Memory B cell (primary cell): ENCODE results near the gene MANBA.

ENCODE experiments used
- ATAC-seq: fragments of 150-1000 bp; cut with Tn5 transposase; 2 replicates; pipeline ENCODE4 v1.10.0; 2021; ENCODE audit warnings: low read depth, mild to moderate bottlenecking, moderate library complexity
- DNase-seq, 2 donors: peaks; one replicate each; pipeline ENCODE4 v3.0.0; 2022; ENCODE audit warnings: low spot score in 2 of 2
- H3K27ac Mint-ChIP-seq: one replicate; pipeline ENCODE4 v1.8.0; 2022; ENCODE audit warnings: mild to moderate bottlenecking, moderate library complexity, mixed read lengths
- H3K27me3 Mint-ChIP-seq: one replicate; pipeline ENCODE4 v1.8.0; 2022; ENCODE audit warnings: mixed read lengths
- H3K36me3 Mint-ChIP-seq: one replicate; pipeline ENCODE4 v1.8.0; 2022; ENCODE audit warnings: mild to moderate bottlenecking, mixed read lengths
- H3K4me1 Mint-ChIP-seq: one replicate; pipeline ENCODE4 v1.8.0; 2022; ENCODE audit warnings: mixed read lengths
- H3K4me3 Mint-ChIP-seq: one replicate; pipeline ENCODE4 v1.8.0; 2022; ENCODE audit warnings: mild to moderate bottlenecking, moderate library complexity, mixed read lengths
- H3K9me3 Mint-ChIP-seq: one replicate; pipeline ENCODE4 v1.8.0; 2022; ENCODE audit warnings: mixed read lengths

MANBA gene

DNA sequence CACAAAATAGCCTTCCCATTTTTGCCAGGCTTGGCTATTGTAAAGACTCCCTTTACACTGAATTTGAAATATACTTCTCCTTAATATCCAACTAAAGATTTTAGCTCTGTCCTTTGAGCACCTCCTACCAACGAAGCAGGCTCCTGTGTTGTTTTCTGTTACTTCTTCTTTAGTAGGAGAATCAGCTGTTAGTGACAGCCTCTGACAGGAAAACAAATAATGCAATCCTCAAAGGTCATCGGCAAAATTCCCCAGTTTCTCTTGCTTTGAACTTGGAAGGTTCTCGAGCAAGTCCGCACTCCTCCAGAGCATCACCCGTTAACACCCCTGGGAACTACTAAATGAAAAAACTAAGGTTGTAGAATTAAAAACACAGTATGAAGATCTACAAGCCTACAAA is 66.9 kb downstream of the MANBA start:
- Mint-ChIP-seq H3K4me3 (no peak overlapping the region), H3K4me1 (peaks cover 2% of the 10 kb centered on the region), H3K36me3 (peaks cover 32% of the 10 kb centered on the region), H3K27ac (peak overlapping the region; percentile 39), H3K9me3 (no peaks in the 10 kb centered on the region), H3K27me3 (no peaks in the 10 kb centered on the region)
- ATAC-seq: no peak
- no peak for DNase-seq

DNA sequence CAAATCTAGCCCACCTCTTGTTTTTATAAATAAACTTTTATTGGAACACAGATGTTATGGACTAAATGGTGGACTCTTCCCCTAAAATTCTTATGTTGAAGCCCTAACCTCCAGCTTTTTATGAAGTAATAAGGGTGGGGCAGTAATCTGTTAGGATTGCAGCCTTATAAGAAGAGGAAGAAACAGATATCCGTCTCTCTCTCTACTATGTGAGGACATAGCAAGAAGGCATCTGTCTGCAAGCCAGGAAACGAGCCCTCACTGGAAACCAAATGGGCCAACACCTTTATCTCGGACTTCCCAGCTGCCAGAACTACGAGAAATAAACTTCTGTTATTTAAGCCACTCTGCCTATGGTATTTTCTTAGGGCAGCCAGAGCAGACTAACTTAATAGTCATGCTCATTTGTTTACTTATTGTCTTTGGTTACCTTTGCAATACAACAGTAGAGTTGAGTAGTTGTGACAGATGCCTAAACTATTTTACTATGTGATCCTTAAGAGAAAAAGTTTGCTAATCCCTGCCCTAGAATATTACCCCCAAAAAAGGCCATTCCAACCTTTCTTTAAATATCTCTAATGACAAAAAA is 67.4 kb downstream of the MANBA start:
- no peak overlapping the region for H3K27ac Mint-ChIP-seq
- H3K4me3 Mint-ChIP-seq: no peak overlapping the region
- H3K36me3 Mint-ChIP-seq: peaks cover 32% of the 10 kb centered on the region
- DNase-seq (no peak), ATAC-seq (no peak)
- no peaks in the 10 kb centered on the region for H3K27me3 Mint-ChIP-seq
- peaks cover 2% of the 10 kb centered on the region for H3K4me1 Mint-ChIP-seq
- no peaks in the 10 kb centered on the region for H3K9me3 Mint-ChIP-seq

DNA sequence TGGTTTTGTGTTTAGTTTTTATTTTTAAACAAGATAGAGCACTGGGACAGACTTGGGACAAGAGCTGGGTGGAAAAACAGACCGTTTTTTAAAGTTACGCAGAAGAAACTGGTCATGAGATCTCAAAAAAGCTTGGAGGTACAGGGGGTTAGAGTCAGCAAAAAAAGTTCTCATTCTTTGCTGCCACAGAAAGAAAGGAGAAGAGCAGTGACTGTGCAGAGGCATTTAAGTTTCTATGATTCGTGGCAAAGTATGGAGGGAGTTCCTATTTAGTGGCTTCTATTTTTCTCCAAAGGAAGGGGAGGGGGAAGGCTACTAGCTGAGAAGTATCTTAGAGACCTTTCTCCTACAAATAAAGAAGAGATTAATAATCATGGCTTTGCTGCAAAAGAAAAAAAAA is 68.3 kb downstream of the MANBA start:
- H3K4me3 Mint-ChIP-seq: no peak overlapping the region
- ATAC-seq (no peak), DNase-seq (no peak)
- no peaks in the 10 kb centered on the region for H3K27me3 Mint-ChIP-seq
- no peaks in the 10 kb centered on the region for H3K9me3 Mint-ChIP-seq
- peak overlapping the region; percentile 29 for H3K27ac Mint-ChIP-seq
- H3K36me3 Mint-ChIP-seq: peaks cover 32% of the 10 kb centered on the region
- peaks cover 2% of the 10 kb centered on the region for H3K4me1 Mint-ChIP-seq

DNA sequence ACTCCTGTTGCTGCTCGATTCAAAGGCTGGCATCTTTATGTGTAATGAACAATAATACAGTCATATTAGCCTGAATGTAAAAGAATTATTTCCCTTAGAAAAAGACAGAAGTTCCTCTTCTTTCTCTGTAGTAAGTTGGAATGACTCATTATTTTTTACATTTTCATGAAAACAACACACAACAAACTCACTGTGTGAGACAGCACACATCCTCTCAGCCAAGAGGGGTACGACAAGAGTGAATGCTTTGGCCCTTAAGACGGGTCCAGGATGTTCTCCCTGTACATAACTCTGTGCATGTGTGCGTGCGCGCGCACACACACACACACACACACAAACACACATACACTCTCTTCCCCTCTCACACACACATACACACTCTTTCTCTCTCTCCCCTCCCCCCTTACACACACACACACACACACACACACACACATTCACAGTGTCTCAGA is 72.8 kb downstream of the MANBA start:
- Mint-ChIP-seq H3K27ac (no peak overlapping the region), H3K4me3 (no peak overlapping the region), H3K27me3 (no peaks in the 10 kb centered on the region), H3K4me1 (no peaks in the 10 kb centered on the region), H3K9me3 (no peaks in the 10 kb centered on the region), H3K36me3 (peaks cover 11% of the 10 kb centered on the region)
- no peak for DNase-seq
- ATAC-seq: peak; percentile 22

- ATAC-seq (peak; percentile 81), DNase-seq (peak in 1 of 2 donors; percentile 9)
- Mint-ChIP-seq H3K4me1 (no peaks in the 10 kb centered on the region), H3K36me3 (peaks cover 13% of the 10 kb centered on the region), H3K9me3 (no peaks in the 10 kb centered on the region), H3K4me3 (no peak overlapping the region), H3K27ac (no peak overlapping the region), H3K27me3 (no peaks in the 10 kb centered on the region)
Measured at GRCh38 chr4:102687373-102687981, 73.3 kb downstream of the MANBA start.

DNA sequence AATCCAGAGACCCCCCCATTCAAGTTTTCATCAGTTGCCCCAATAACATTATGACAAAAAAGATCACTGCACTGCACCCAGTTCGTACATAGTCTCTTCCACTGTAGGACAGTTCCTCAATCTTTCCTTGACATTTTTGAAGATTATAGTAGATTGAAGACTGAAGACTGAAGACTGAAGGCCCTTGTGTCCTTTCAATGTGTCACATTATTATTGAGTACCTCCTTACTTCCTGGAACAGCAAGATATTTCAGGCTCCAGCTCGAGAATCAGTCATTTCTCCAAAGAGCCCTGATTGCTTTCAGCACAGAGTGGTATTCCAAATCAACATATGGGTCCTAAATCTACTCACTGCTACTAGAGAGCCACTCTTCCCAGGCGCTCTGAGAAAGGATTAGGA is 75.0 kb downstream of the MANBA start:
- Mint-ChIP-seq H3K36me3 (peaks cover 8% of the 10 kb centered on the region), H3K9me3 (no peaks in the 10 kb centered on the region), H3K4me3 (no peak overlapping the region), H3K27ac (no peak overlapping the region), H3K27me3 (no peaks in the 10 kb centered on the region), H3K4me1 (no peaks in the 10 kb centered on the region)
- ATAC-seq (no peak), DNase-seq (no peak)

- Mint-ChIP-seq H3K4me3 (no peak overlapping the region), H3K27me3 (no peaks in the 10 kb centered on the region), H3K27ac (no peak overlapping the region), H3K4me1 (no peaks in the 10 kb centered on the region), H3K36me3 (peaks cover 5% of the 10 kb centered on the region), H3K9me3 (no peaks in the 10 kb centered on the region)
- ATAC-seq (no peak), DNase-seq (no peak)
Measured at GRCh38 chr4:102684610-102685052, 76.1 kb downstream of the MANBA start.

- ATAC-seq: no peak
- DNase-seq: no peak
- Mint-ChIP-seq H3K27me3 (no peaks in the 10 kb centered on the region), H3K9me3 (no peaks in the 10 kb centered on the region), H3K27ac (no peak overlapping the region), H3K4me3 (no peak overlapping the region), H3K4me1 (no peaks in the 10 kb centered on the region), H3K36me3 (peaks cover 5% of the 10 kb centered on the region)
Measured at GRCh38 chr4:102683881-102684609, 76.7 kb downstream of the MANBA start.

DNA sequence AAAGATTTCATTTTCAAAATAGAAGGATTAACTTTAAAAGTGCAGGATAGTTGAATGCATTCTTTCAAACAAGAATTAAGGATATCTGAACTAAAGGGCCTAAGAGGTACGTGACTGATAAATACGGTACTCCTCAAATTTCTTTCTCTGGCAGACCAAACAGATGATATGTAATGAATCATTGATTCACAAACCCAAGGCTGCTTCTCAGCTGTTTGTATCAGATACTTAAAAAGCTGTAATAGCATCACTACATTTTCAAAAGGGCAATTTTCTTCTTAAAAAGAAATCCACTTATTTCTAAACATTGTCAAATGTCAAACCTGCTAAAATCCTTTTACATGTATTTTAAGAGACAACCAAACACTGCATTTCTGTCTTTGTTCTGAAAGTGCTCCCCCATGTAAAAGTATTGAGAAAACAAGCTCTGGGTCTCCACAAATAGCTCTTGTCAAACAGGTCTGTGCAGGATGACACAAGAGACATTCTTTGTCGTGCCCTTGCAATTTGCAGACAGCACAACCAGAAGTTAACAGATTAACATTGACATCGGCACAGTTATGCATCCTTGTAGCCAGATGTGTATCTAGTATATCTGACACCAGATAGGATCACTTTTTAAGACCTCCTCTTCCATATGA is 82.0 kb downstream of the MANBA start:
- peaks cover 5% of the 10 kb centered on the region for H3K36me3 Mint-ChIP-seq

GRCh38 chr4:102678107-102678506 is 82.7 kb downstream of the MANBA start:
- ATAC-seq (no peak), DNase-seq (no peak)
- no peaks in the 10 kb centered on the region for H3K4me1 Mint-ChIP-seq
- no peak overlapping the region for H3K4me3 Mint-ChIP-seq
- H3K36me3 Mint-ChIP-seq: peaks cover 5% of the 10 kb centered on the region
- no peaks in the 10 kb centered on the region for H3K27me3 Mint-ChIP-seq
- H3K27ac Mint-ChIP-seq: no peak overlapping the region
- no peaks in the 10 kb centered on the region for H3K9me3 Mint-ChIP-seq

More for the DNA sequence above, 82.0 kb downstream of the MANBA start:
- no peaks in the 10 kb centered on the region for H3K27me3 Mint-ChIP-seq
- no peak for ATAC-seq
- DNase-seq: no peak
- no peaks in the 10 kb centered on the region for H3K9me3 Mint-ChIP-seq
- no peak overlapping the region for H3K27ac Mint-ChIP-seq
- H3K4me1 Mint-ChIP-seq: no peaks in the 10 kb centered on the region
- no peak overlapping the region for H3K4me3 Mint-ChIP-seq

- no peak overlapping the region for H3K27ac Mint-ChIP-seq
- DNase-seq: no peak
- no peaks in the 10 kb centered on the region for H3K4me1 Mint-ChIP-seq
- no peak overlapping the region for H3K4me3 Mint-ChIP-seq
- H3K27me3 Mint-ChIP-seq: no peaks in the 10 kb centered on the region
- ATAC-seq: no peak
- H3K36me3 Mint-ChIP-seq: peaks cover 2% of the 10 kb centered on the region
- H3K9me3 Mint-ChIP-seq: no peaks in the 10 kb centered on the region
Measured at GRCh38 chr4:102675141-102675540, 85.6 kb downstream of the MANBA start.

- Mint-ChIP-seq H3K4me1 (no peaks in the 10 kb centered on the region), H3K4me3 (no peak overlapping the region), H3K27ac (no peak overlapping the region), H3K9me3 (no peaks in the 10 kb centered on the region), H3K27me3 (no peaks in the 10 kb centered on the region), H3K36me3 (peaks cover 27% of the 10 kb centered on the region)
- no peak for ATAC-seq
- no peak for DNase-seq
Measured at GRCh38 chr4:102667001-102667400, 93.8 kb downstream of the MANBA start.

GRCh38 chr4:102665527-102665926 is 95.2 kb downstream of the MANBA start:
- Mint-ChIP-seq H3K27ac (no peak overlapping the region), H3K4me1 (no peaks in the 10 kb centered on the region), H3K36me3 (peaks cover 26% of the 10 kb centered on the region), H3K27me3 (no peaks in the 10 kb centered on the region), H3K9me3 (no peaks in the 10 kb centered on the region), H3K4me3 (no peak overlapping the region)
- no peak for DNase-seq
- no peak for ATAC-seq

DNA sequence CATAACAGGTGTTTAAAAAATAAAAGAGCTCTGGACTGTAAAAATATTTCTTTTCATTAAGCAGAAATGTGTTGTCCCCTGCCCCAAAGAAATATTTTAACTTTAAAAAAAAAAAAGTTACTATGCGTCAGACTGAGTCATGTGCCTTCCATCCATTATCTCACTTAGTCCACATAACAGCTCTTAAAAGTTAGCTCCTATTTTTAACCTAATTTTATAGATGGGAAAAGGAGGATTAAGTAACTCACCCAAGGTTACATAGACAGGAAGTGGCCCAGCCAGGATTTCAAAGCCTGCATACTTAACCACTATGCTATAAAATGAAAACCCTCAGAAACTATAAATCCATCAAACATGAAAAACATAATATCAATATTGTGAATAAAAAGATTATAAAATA is 97.7 kb downstream of the MANBA start:
- Mint-ChIP-seq H3K27me3 (no peaks in the 10 kb centered on the region), H3K4me1 (no peaks in the 10 kb centered on the region), H3K4me3 (no peak overlapping the region), H3K9me3 (no peaks in the 10 kb centered on the region), H3K36me3 (peaks cover 21% of the 10 kb centered on the region), H3K27ac (no peak overlapping the region)
- DNase-seq: no peak
- ATAC-seq: no peak
